ENCODE data around the gene SPPL3. TPM values are rescaled to one million over a fixed set of nuclear protein-coding genes. Genes with fewer than 3 reads are reported as not detected.

SPPL3 gene
- total RNA-seq, 1 experiment from 2014 or later, result 32.5 TPM

DNA sequence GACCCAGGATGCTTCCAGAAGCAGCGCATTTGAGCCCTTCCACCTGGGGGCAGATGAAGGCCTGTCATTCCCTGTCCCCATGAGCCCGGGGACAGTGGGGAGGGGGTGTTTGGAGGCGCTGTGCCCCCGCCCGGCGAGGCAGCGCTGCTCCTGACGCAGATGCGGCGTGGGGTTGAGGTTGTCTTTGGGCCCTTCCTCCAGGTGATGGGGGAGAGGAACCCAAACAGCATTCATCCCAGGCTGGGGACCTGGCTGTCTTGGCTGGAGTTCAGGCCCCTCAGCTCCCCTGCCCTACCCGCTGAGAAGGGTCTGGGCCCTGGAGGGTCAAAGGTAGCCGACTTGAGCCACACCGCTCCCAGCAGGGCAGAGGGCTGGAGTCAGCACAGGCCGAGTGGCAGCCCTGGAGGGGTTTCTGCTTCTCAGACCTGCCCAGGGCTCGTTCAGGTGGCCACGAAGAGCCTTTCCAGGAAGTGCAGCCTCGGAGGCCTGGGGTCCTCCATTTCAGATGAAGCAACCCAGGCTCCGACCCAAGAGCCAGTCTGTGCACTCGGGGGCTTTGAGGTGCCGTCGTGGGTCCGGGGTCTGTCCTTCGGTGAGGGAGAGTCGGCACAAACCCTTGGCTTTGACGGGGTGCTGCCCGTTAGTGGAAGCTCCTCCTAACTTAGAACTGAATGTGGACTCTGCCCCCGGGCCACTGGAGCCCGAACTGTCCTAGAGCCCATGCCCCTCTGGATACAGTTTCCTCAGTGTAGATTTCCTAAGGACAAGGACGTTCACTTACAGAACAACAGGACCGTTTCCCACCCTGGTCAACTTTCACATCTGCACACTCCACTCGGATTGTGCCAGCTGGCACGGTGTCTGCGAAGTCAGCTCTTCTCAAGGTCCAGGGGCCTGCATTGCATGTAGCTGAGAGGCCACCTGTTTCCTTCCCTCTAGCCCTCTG is 162.4 kb downstream of the SPPL3 start:
- ChIA-PET CTCF (interaction anchor here (0.9 kb wide), 1 partner anchor 230 kb away, joined by 3 read pairs; no protein-coding TSS in a partner anchor), POLR2A (no interaction called here)
- no peaks in the 10 kb centered on the region for H3K27me3 Mint-ChIP-seq (ENCODE audit: low read depth)
- TF ChIP-seq USF1 (CRISPR knock-in tag; IDR thresholded peaks at IDR 0.05) (no peak), TEAD1 (CRISPR knock-in tag; IDR thresholded peaks at IDR 0.05) (no peak), RORB (CRISPR knock-in tag; IDR thresholded peaks at IDR 0.05) (no peak), GABPB1 (CRISPR knock-in tag; IDR thresholded peaks at IDR 0.05) (no peak), PRRX2 (CRISPR knock-in tag; IDR thresholded peaks at IDR 0.05) (no peak)
- TF ChIP-seq, protein P1, sequence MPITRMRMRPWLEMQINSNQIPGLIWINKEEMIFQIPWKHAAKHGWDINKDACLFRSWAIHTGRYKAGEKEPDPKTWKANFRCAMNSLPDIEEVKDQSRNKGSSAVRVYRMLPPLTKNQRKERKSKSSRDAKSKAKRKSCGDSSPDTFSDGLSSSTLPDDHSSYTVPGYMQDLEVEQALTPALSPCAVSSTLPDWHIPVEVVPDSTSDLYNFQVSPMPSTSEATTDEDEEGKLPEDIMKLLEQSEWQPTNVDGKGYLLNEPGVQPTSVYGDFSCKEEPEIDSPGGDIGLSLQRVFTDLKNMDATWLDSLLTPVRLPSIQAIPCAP (CRISPR knock-in tag; IDR thresholded peaks at IDR 0.05), result no peak
- ATAC-seq (no peak), DNase-seq (ENCODE audit: low spot score) (no peak)
- no peaks in the 10 kb centered on the region for H3K36me3 Mint-ChIP-seq
- H3K4me1 Mint-ChIP-seq, result no peaks in the 10 kb centered on the region
- H3K9me3 Mint-ChIP-seq, result no peaks in the 10 kb centered on the region
- no peak overlapping the region for H3K4me3 Mint-ChIP-seq
- no peak overlapping the region; the same call in 1 of the 2 replicates for H3K27ac Mint-ChIP-seq

DNA sequence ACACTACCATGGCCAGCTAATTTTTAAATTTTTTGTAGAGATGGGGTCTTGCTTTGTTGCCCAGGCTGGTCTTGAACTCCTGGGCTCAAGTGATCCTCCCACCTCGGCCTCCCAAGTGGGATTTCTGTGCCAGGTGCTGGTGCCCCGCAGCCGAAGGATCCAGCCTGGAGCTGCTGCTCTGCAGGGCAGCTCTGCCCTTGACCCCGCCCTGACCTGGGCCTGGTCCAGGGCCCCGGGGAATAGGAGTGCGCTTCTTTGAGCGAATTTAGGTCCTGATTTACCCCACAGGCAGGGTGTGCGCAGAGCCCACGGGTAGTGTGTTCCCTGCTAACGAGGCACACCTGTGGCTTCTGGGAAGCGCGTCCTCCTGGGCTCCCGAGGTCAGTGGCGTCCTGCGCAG is 163.3 kb downstream of the SPPL3 start:
- no peak for ATAC-seq
- no peaks in the 10 kb centered on the region for H3K36me3 Mint-ChIP-seq
- DNase-seq (ENCODE audit: low spot score), result no peak
- H3K9me3 Mint-ChIP-seq, result no peaks in the 10 kb centered on the region
- ChIA-PET POLR2A (interaction anchor here (0.6 kb wide), 1 partner anchor 11 kb away, joined by 3 read pairs; no protein-coding TSS in a partner anchor), CTCF (interaction anchor here (0.9 kb wide), 1 partner anchor 231 kb away, joined by 3 read pairs; no protein-coding TSS in a partner anchor)
- H3K4me1 Mint-ChIP-seq, result no peaks in the 10 kb centered on the region
- H3K4me3 Mint-ChIP-seq, result no peak overlapping the region
- no peak overlapping the region for H3K27ac Mint-ChIP-seq
- H3K27me3 Mint-ChIP-seq (ENCODE audit: low read depth), result no peaks in the 10 kb centered on the region
- TF ChIP-seq USF1 (CRISPR knock-in tag; IDR thresholded peaks at IDR 0.05) (no peak), ZNF671 (CRISPR knock-in tag; IDR thresholded peaks at IDR 0.05) (no peak), E2F4 (CRISPR knock-in tag; IDR thresholded peaks at IDR 0.05; ENCODE audit: borderline replicate concordance, low read depth) (no peak)

DNA sequence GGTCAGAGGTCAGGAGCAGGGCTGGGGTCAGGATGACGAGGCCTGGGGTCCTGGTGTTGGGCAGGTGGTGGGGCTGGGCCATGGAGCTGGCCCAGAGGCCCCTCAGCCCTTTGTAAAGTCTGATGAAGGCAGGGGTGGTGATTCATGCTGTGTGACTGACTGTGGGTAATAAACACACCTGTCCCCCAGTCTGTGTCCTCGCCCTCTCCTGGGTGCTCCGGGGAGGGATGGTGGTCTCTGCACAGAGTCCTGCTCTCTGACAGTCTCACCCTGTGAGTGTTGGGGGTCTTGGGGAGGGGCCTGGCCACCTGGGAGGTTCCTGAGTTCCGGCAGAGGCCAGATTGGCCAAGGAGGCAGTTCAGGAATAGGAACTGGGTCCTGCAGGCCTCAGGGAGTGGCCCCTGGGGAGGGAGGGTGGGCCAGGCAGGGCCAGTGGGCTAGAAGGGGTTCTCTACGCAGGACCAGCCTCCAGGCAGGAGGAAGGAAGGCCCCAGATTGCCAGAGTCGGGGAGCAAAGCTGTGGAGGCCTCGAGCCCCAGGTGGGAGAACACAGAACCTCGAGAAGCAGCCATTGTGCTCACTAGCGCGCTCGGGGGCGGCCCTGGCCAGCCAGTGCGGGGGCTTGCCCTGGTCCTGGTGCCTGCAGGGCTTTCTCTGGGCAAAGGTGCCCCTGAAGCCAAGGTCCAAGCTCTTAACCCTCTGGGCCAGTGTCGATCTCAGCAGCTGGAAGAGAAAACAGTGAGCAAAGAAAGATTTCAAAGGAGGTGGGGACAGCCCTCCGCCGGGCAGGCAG is 164.1 kb downstream of the SPPL3 start:
- ChIA-PET POLR2A (interaction anchor here (0.6 kb wide), 1 partner anchor 12 kb away, joined by 3 read pairs; no protein-coding TSS in a partner anchor), CTCF (interaction anchor here (0.8 to 2.9 kb wide), 4 partner anchors 11 to 265 kb away, joined by 3 to 32 read pairs (median 12); no protein-coding TSS in a partner anchor)
- H3K4me3 Mint-ChIP-seq, result no peak overlapping the region
- no peaks in the 10 kb centered on the region for H3K9me3 Mint-ChIP-seq
- no peak overlapping the region; the same call in 1 of the 2 replicates for H3K27ac Mint-ChIP-seq
- DNase-seq (ENCODE audit: low spot score) (no peak), ATAC-seq (no peak)
- no peaks in the 10 kb centered on the region for H3K4me1 Mint-ChIP-seq
- no peaks in the 10 kb centered on the region for H3K27me3 Mint-ChIP-seq (ENCODE audit: low read depth)
- H3K36me3 Mint-ChIP-seq, result no peaks in the 10 kb centered on the region
- TF ChIP-seq ELF4 (CRISPR knock-in tag; IDR thresholded peaks at IDR 0.05; ENCODE audit: low read depth), result no peak
- no peak for TF ChIP-seq MYBL2 (CRISPR knock-in tag; IDR thresholded peaks at IDR 0.05)
- no peak for TF ChIP-seq ZNF396 (CRISPR knock-in tag; IDR thresholded peaks at IDR 0.05; ENCODE audit: borderline replicate concordance)
- TF ChIP-seq STAT6 (CRISPR knock-in tag; conservative IDR thresholded peaks at IDR 0.05; ENCODE audit: low read depth), result no peak
- TF ChIP-seq FOXJ3 (CRISPR knock-in tag; IDR thresholded peaks at IDR 0.05; ENCODE audit: borderline replicate concordance), result no peak
- no peak for TF ChIP-seq NR1H2 (CRISPR knock-in tag; IDR thresholded peaks at IDR 0.05)
- no peak for TF ChIP-seq PREB (CRISPR knock-in tag; IDR thresholded peaks at IDR 0.05; ENCODE audit: borderline replicate concordance)
- no peak for TF ChIP-seq SMAD3 (CRISPR knock-in tag; IDR thresholded peaks at IDR 0.05; ENCODE audit: borderline replicate concordance)
- no peak for TF ChIP-seq FOXK1 (CRISPR knock-in tag; IDR thresholded peaks at IDR 0.05)
- TF ChIP-seq GRHL2 (CRISPR knock-in tag; IDR thresholded peaks at IDR 0.05; ENCODE audit: insufficient replicate concordance, severe bottlenecking), result no peak
- TF ChIP-seq EMX1 (CRISPR knock-in tag; IDR thresholded peaks at IDR 0.05), result no peak
- TF ChIP-seq GABPB1 (CRISPR knock-in tag; IDR thresholded peaks at IDR 0.05), result no peak
